ENCODE data around the gene MTMR4.

The MTMR4 gene

GRCh38 chr17:58538811-58539409 is 24.5 kb upstream of the MTMR4 start:
- Histone ChIP-seq H3K27ac (ENCODE audit: low read depth, low read length, poor library complexity, severe bottlenecking) (no peak overlapping the region), H3K79me2 (ENCODE audit: insufficient read depth, low read length) (no peaks in the 10 kb centered on the region), H3K4me3 (ENCODE audit: low read depth, low read length, poor library complexity, severe bottlenecking) (no peak overlapping the region), H3K9me2 (ENCODE audit: low read depth, low read length) (no peaks in the 10 kb centered on the region), H3K36me3 (ENCODE audit: insufficient read depth, low read length) (no peaks in the 10 kb centered on the region), H2AFZ (ENCODE audit: low read length) (no peak overlapping the region), H4K20me1 (ENCODE audit: insufficient read depth, low read length) (no peaks in the 10 kb centered on the region), H3K9ac (ENCODE audit: low read length) (no peak overlapping the region), H3K27me3 (ENCODE audit: insufficient read depth, low read length) (peaks cover 12% of the 10 kb centered on the region), H3K9me3 (ENCODE audit: low read length) (no peaks in the 10 kb centered on the region), H3K4me2 (ENCODE audit: low read length) (no peak overlapping the region), H3F3A (ENCODE audit: insufficient read depth, low read length) (no peaks in the 10 kb centered on the region), H3K4me1 (ENCODE audit: insufficient read depth, low read length, severe bottlenecking) (no peaks in the 10 kb centered on the region)
- no peak for TF ChIP-seq EZH2 (IDR thresholded peaks at IDR 0.05; ENCODE audit: borderline replicate concordance, low read length)
- TF ChIP-seq CTCF (IDR thresholded peaks at IDR 0.05; ENCODE audit: low read length), result no peak

- Histone ChIP-seq H3K27ac (ENCODE audit: low read depth, low read length, poor library complexity, severe bottlenecking) (no peak overlapping the region), H3K4me2 (ENCODE audit: low read length) (no peak overlapping the region), H4K20me1 (ENCODE audit: insufficient read depth, low read length) (no peaks in the 10 kb centered on the region), H2AFZ (ENCODE audit: low read length) (no peak overlapping the region), H3F3A (ENCODE audit: insufficient read depth, low read length) (no peaks in the 10 kb centered on the region), H3K9me3 (ENCODE audit: low read length) (no peaks in the 10 kb centered on the region), H3K4me3 (ENCODE audit: low read depth, low read length, poor library complexity, severe bottlenecking) (no peak overlapping the region), H3K36me3 (ENCODE audit: insufficient read depth, low read length) (no peaks in the 10 kb centered on the region), H3K27me3 (ENCODE audit: insufficient read depth, low read length) (peaks cover 13% of the 10 kb centered on the region), H3K9me2 (ENCODE audit: low read depth, low read length) (no peaks in the 10 kb centered on the region), H3K9ac (ENCODE audit: low read length) (no peak overlapping the region), H3K79me2 (ENCODE audit: insufficient read depth, low read length) (no peaks in the 10 kb centered on the region), H3K4me1 (ENCODE audit: insufficient read depth, low read length, severe bottlenecking) (no peaks in the 10 kb centered on the region)
- TF ChIP-seq CTCF (IDR thresholded peaks at IDR 0.05; ENCODE audit: low read length) (no peak), EZH2 (IDR thresholded peaks at IDR 0.05; ENCODE audit: borderline replicate concordance, low read length) (no peak)
These were observed 22.8 kb upstream of the MTMR4 start for GRCh38 chr17:58537266-58537665.

GRCh38 chr17:58536542-58536941 is 22.1 kb upstream of the MTMR4 start:
- no peak overlapping the region for H3K27ac ChIP-seq (ENCODE audit: low read depth, low read length, poor library complexity, severe bottlenecking)
- H3F3A ChIP-seq (ENCODE audit: insufficient read depth, low read length), result no peaks in the 10 kb centered on the region
- H3K4me2 ChIP-seq (ENCODE audit: low read length), result no peak overlapping the region
- H4K20me1 ChIP-seq (ENCODE audit: insufficient read depth, low read length), result no peaks in the 10 kb centered on the region
- H3K9me2 ChIP-seq (ENCODE audit: low read depth, low read length), result no peaks in the 10 kb centered on the region
- H2AFZ ChIP-seq (ENCODE audit: low read length), result no peak overlapping the region
- H3K4me3 ChIP-seq (ENCODE audit: low read depth, low read length, poor library complexity, severe bottlenecking), result no peak overlapping the region
- H3K4me1 ChIP-seq (ENCODE audit: insufficient read depth, low read length, severe bottlenecking), result no peaks in the 10 kb centered on the region
- peaks cover 13% of the 10 kb centered on the region for H3K27me3 ChIP-seq (ENCODE audit: insufficient read depth, low read length)
- no peak overlapping the region for H3K9ac ChIP-seq (ENCODE audit: low read length)
- no peaks in the 10 kb centered on the region for H3K36me3 ChIP-seq (ENCODE audit: insufficient read depth, low read length)
- TF ChIP-seq EZH2 (IDR thresholded peaks at IDR 0.05; ENCODE audit: borderline replicate concordance, low read length) (no peak), CTCF (IDR thresholded peaks at IDR 0.05; ENCODE audit: low read length) (no peak)
- no peaks in the 10 kb centered on the region for H3K79me2 ChIP-seq (ENCODE audit: insufficient read depth, low read length)
- H3K9me3 ChIP-seq (ENCODE audit: low read length), result no peaks in the 10 kb centered on the region

Measured in OCI-LY1 (cell line).